ENCODE results near the gene LAMA2. TPM values are rescaled to one million over a fixed set of nuclear protein-coding genes. Genes with fewer than 3 reads are reported as not detected.

The LAMA2 gene
- total and polyA plus RNA-seq, 5 donors from 2014 or later: 0.06 to 0.47 (median 0.09) TPM

DNA sequence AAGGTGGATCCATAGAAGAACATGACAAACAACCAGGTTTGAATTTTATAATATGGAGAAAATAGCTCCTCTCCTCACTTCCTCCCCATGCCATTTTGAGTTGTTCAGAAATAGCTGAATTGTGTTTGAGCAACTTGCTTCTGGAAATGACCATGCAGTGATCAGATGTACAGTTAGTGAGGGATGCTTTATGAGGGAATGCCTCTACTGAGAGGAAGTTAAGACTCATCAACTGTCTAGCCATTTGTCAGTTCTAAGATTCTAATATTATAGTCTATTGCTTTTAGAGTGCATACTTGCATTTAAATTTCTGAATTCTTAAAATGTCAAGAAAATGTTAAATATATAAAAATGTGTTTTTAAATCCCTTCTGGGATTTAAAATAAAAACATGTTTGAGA, 3.8 kb downstream of the LAMA2 start:
- DNase-seq: no peak
- Histone ChIP-seq H3K4me3 (ENCODE audit: low read depth, low read length) (no peak overlapping the region), H3K9me3 (ENCODE audit: control insufficient read depth in 2 of 2, low read length in 2 of 2) (no peaks in the 10 kb centered on the region), H3K27me3 (ENCODE audit: control insufficient read depth, insufficient read depth, low read length) (no peaks in the 10 kb centered on the region), H3K27ac (ENCODE audit: insufficient read depth, low read length, poor library complexity, severe bottlenecking) (no peak overlapping the region), H3K36me3 (ENCODE audit: control insufficient read depth, insufficient read depth, low read length) (no peaks in the 10 kb centered on the region), H3K4me1 (ENCODE audit: control insufficient read depth, insufficient read depth, low read length, poor library complexity, severe bottlenecking) (no peaks in the 10 kb centered on the region)
- Mint-ChIP-seq H3K27me3 (peaks cover 15% of the 10 kb centered on the region), H3K36me3 (no peaks in the 10 kb centered on the region), H3K4me1 (peaks cover 0 to 4% (median under 1%) of the 10 kb centered on the region in 4 donors), H3K4me3 (no peak overlapping the region), H3K27ac (no peak overlapping the region), H3K9me3 (peaks cover 0 to 4% (median 0%) of the 10 kb centered on the region in 7 donors)
- ATAC-seq (ENCODE audit: low read depth in 2 of 2): no peak

DNA sequence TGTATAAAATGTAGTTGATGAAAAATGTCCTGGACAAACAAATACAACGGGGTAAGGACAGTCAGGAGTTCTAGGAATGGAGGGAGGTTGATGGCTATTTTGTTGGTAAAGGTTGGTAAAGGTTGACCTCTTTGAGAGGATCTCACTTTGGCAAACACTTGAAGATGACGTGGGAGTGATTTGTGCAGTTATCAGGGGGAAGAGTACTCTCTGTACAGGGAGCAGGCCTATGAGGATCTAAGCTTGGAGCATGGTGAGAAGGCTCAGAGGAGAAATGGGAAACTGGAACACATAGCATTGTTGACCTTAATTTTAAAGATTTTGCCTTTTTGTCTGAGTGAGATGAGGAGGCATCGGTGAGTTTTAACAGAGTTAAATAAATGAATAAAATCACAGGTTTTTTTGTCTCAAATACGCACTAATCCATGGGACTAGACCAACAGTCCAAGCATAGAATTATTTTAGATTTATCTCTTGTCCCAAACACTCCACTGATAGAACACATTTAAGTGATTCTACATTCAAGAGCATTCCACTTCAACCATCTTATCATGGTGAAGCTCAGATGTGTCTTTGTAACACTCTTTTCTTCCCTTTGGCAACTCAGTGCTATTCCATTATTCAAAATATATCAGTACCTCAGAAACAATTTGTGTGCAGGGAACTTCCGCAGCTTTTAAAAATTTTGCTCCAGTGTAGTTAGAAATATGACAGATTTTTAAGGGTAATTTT, 5.7 kb downstream of the LAMA2 start:
- Mint-ChIP-seq H3K36me3 (no peaks in the 10 kb centered on the region), H3K4me3 (no peak overlapping the region), H3K9me3 (peaks cover 0 to 4% (median 0%) of the 10 kb centered on the region in 7 donors), H3K4me1 (no peaks in the 10 kb centered on the region), H3K27me3 (peaks cover 5% of the 10 kb centered on the region), H3K27ac (no peak overlapping the region)
- Histone ChIP-seq H3K36me3 (ENCODE audit: control insufficient read depth, insufficient read depth, low read length) (no peaks in the 10 kb centered on the region), H3K27me3 (ENCODE audit: control insufficient read depth, insufficient read depth, low read length) (no peaks in the 10 kb centered on the region), H3K4me3 (ENCODE audit: low read depth, low read length) (no peak overlapping the region), H3K27ac (ENCODE audit: insufficient read depth, low read length, poor library complexity, severe bottlenecking) (no peak overlapping the region), H3K9me3 (ENCODE audit: control insufficient read depth in 2 of 2, low read length in 2 of 2) (no peaks in the 10 kb centered on the region), H3K4me1 (ENCODE audit: control insufficient read depth, insufficient read depth, low read length, poor library complexity, severe bottlenecking) (no peaks in the 10 kb centered on the region)
- ATAC-seq (ENCODE audit: low read depth in 2 of 2) (no peak), DNase-seq (no peak)

DNA sequence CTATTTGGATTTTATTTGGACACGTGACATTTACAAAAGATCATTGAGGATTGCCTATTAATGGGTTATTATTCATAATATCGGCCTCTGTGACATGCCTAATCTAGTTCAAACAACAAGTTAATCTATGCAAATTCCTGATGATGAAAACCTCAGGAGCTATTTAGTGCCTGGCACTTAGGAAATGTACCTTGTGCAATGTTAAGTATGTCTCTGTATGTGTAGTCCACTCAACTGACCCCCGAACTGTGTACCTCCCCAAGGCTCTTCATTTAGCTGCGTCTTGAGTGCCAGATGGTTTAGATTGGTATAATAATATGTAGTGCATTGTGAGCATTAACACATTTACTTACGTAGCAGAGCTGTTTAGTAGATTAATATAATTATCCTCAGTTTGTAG, 6.9 kb downstream of the LAMA2 start:
- Mint-ChIP-seq H3K4me1 (no peaks in the 10 kb centered on the region), H3K27me3 (peaks cover under 1% of the 10 kb centered on the region), H3K9me3 (peaks cover 0 to 4% (median 0%) of the 10 kb centered on the region in 7 donors), H3K4me3 (no peak overlapping the region), H3K27ac (no peak overlapping the region), H3K36me3 (no peaks in the 10 kb centered on the region)
- ATAC-seq (ENCODE audit: low read depth in 2 of 2) (no peak), DNase-seq (no peak)
- no peaks in the 10 kb centered on the region for H3K9me3 ChIP-seq (ENCODE audit: control insufficient read depth in 2 of 2, low read length in 2 of 2)
- no peaks in the 10 kb centered on the region for H3K27me3 ChIP-seq (ENCODE audit: control insufficient read depth, insufficient read depth, low read length)
- H3K27ac ChIP-seq (ENCODE audit: insufficient read depth, low read length, poor library complexity, severe bottlenecking): no peak overlapping the region
- no peaks in the 10 kb centered on the region for H3K36me3 ChIP-seq (ENCODE audit: control insufficient read depth, insufficient read depth, low read length)
- no peak overlapping the region for H3K4me3 ChIP-seq (ENCODE audit: low read depth, low read length)
- H3K4me1 ChIP-seq (ENCODE audit: control insufficient read depth, insufficient read depth, low read length, poor library complexity, severe bottlenecking): no peaks in the 10 kb centered on the region

DNA sequence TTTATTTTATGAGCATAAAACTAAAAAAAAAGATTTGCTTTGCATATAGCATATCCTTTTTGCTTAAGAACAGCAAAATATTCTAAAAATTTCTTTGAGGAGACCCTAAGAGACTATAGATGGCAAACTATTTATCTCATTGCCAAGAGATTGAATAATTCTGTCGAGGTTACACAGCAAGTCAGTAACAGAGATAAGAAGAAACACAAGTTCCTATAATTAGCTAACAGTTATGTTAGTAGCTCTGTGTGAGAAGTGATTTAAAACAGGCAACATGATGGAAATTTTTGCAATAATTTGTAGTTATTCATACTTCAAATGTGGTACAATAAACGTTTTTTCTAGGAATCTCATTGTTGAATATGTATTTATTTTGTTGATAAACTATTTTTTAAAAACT, 9.1 kb downstream of the LAMA2 start:
- no peaks in the 10 kb centered on the region for H3K27me3 Mint-ChIP-seq
- Histone ChIP-seq H3K4me3 (ENCODE audit: low read depth, low read length) (no peak overlapping the region), H3K9me3 (ENCODE audit: control insufficient read depth in 2 of 2, low read length in 2 of 2) (no peaks in the 10 kb centered on the region), H3K36me3 (ENCODE audit: control insufficient read depth, insufficient read depth, low read length) (no peaks in the 10 kb centered on the region), H3K27me3 (ENCODE audit: control insufficient read depth, insufficient read depth, low read length) (no peaks in the 10 kb centered on the region), H3K27ac (ENCODE audit: insufficient read depth, low read length, poor library complexity, severe bottlenecking) (no peak overlapping the region), H3K4me1 (ENCODE audit: control insufficient read depth, insufficient read depth, low read length, poor library complexity, severe bottlenecking) (no peaks in the 10 kb centered on the region)
- no peak for DNase-seq
- no peak overlapping the region for H3K27ac Mint-ChIP-seq
- H3K36me3 Mint-ChIP-seq: no peaks in the 10 kb centered on the region
- ATAC-seq (ENCODE audit: low read depth in 2 of 2): no peak
- no peak overlapping the region for H3K4me3 Mint-ChIP-seq
- peaks cover 0 to 7% (median 0%) of the 10 kb centered on the region in 7 donors for H3K9me3 Mint-ChIP-seq
- H3K4me1 Mint-ChIP-seq: no peaks in the 10 kb centered on the region

DNA sequence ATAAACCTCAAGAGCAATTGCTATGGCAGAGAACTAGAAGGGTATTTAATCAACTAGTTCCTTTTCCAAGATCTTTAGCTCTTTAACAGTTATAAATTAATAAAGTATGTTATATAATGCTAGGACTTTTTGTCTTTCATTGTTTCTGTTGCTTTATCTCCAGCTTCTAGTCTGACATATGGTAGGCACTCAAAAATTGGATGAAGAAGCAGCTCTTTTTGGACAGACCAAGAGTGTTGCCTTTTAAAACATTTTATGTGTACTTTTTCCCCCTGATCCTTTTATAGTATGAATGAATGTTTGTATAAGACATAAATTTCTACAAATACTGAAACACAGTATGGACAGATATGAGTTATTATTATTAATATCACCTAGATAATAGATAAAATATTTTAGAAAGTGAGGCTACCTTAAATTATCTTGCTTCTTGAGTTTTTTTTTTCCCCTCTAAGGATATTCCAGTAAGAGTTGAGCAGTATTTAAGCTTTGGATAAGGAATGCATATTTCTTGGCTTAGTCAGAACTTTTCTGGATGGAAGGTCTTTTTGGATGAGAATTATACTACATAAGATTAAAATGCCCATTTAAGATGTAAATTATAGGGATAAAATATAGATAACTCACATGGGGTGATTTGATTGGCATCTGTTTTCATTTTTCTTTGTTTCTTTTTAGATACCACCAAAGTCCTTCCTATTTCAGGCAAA, 16.6 kb downstream of the LAMA2 start:
- Histone ChIP-seq H3K9me3 (ENCODE audit: control insufficient read depth in 2 of 2, low read length in 2 of 2) (no peaks in the 10 kb centered on the region), H3K27me3 (ENCODE audit: control insufficient read depth, insufficient read depth, low read length) (no peaks in the 10 kb centered on the region), H3K27ac (ENCODE audit: insufficient read depth, low read length, poor library complexity, severe bottlenecking) (no peak overlapping the region), H3K36me3 (ENCODE audit: control insufficient read depth, insufficient read depth, low read length) (no peaks in the 10 kb centered on the region), H3K4me3 (ENCODE audit: low read depth, low read length) (no peak overlapping the region), H3K4me1 (ENCODE audit: control insufficient read depth, insufficient read depth, low read length, poor library complexity, severe bottlenecking) (no peaks in the 10 kb centered on the region)
- no peak for DNase-seq
- ATAC-seq (ENCODE audit: low read depth in 2 of 2): no peak
- H3K4me1 Mint-ChIP-seq: no peaks in the 10 kb centered on the region
- no peak overlapping the region for H3K4me3 Mint-ChIP-seq
- peaks cover 0 to 4% (median 0%) of the 10 kb centered on the region in 7 donors for H3K9me3 Mint-ChIP-seq
- peaks cover 8% of the 10 kb centered on the region for H3K27me3 Mint-ChIP-seq
- H3K36me3 Mint-ChIP-seq: no peaks in the 10 kb centered on the region
- H3K27ac Mint-ChIP-seq: no peak overlapping the region

DNA sequence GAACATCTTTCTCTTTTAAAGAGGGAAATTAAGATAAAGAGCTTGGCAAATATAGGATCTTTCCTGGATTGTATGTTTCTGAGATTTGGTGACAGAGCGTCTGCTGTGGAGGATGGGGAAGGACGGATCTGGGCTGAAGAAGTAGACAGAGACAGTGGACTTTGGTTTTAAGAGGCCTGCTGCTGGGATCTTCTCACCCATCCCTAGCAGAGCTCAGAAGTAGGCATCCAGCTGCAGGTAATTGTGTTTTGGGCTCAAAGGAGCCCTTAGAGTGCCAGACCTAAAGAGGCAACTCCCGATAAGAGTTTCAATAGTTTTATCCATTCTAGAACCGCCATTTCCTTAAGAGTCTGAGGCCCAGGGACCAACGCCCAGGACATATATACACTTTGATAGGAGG, 20.8 kb downstream of the LAMA2 start:
- Histone ChIP-seq H3K9me3 (ENCODE audit: control insufficient read depth in 2 of 2, low read length in 2 of 2) (no peaks in the 10 kb centered on the region), H3K27ac (ENCODE audit: insufficient read depth, low read length, poor library complexity, severe bottlenecking) (no peak overlapping the region), H3K4me3 (ENCODE audit: low read depth, low read length) (no peak overlapping the region), H3K36me3 (ENCODE audit: control insufficient read depth, insufficient read depth, low read length) (no peaks in the 10 kb centered on the region), H3K27me3 (ENCODE audit: control insufficient read depth, insufficient read depth, low read length) (no peaks in the 10 kb centered on the region), H3K4me1 (ENCODE audit: control insufficient read depth, insufficient read depth, low read length, poor library complexity, severe bottlenecking) (no peaks in the 10 kb centered on the region)
- Mint-ChIP-seq H3K9me3 (peaks cover 0 to 3% (median 0%) of the 10 kb centered on the region in 7 donors), H3K4me1 (no peaks in the 10 kb centered on the region), H3K4me3 (no peak overlapping the region), H3K36me3 (no peaks in the 10 kb centered on the region), H3K27me3 (peaks cover 4% of the 10 kb centered on the region), H3K27ac (no peak overlapping the region)
- ATAC-seq (ENCODE audit: low read depth in 2 of 2): no peak
- DNase-seq: no peak

DNA sequence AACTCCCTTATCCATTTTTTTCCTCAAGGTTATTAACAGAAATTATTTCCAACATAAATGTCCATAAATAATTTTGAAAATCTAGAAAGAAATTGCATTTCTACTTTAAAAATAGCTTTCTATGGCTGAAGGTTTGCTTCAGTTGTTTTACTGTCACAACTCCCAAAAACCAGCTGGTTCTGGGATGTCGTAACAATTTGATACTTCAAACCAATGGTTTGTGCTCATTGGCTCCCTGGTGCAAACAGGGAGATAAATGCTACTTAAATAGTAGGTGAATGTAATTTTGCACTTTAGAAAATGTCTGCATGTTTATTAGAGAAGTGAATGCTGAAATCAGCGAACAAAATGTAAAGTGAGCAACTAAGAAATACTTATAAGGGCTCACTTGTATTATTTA, 31.1 kb downstream of the LAMA2 start:
- H3K27me3 Mint-ChIP-seq: no peaks in the 10 kb centered on the region
- DNase-seq (no peak), ATAC-seq (ENCODE audit: low read depth in 2 of 2) (no peak)
- Histone ChIP-seq H3K9me3 (ENCODE audit: control insufficient read depth in 2 of 2, low read length in 2 of 2) (no peaks in the 10 kb centered on the region), H3K36me3 (ENCODE audit: control insufficient read depth, insufficient read depth, low read length) (no peaks in the 10 kb centered on the region), H3K4me3 (ENCODE audit: low read depth, low read length) (no peak overlapping the region), H3K4me1 (ENCODE audit: control insufficient read depth, insufficient read depth, low read length, poor library complexity, severe bottlenecking) (no peaks in the 10 kb centered on the region), H3K27me3 (ENCODE audit: control insufficient read depth, insufficient read depth, low read length) (no peaks in the 10 kb centered on the region), H3K27ac (ENCODE audit: insufficient read depth, low read length, poor library complexity, severe bottlenecking) (no peak overlapping the region)
- H3K36me3 Mint-ChIP-seq: no peaks in the 10 kb centered on the region
- peaks cover 0 to 2% (median 0%) of the 10 kb centered on the region in 7 donors for H3K9me3 Mint-ChIP-seq
- H3K4me1 Mint-ChIP-seq: no peaks in the 10 kb centered on the region
- no peak overlapping the region for H3K4me3 Mint-ChIP-seq
- no peak overlapping the region for H3K27ac Mint-ChIP-seq

DNA sequence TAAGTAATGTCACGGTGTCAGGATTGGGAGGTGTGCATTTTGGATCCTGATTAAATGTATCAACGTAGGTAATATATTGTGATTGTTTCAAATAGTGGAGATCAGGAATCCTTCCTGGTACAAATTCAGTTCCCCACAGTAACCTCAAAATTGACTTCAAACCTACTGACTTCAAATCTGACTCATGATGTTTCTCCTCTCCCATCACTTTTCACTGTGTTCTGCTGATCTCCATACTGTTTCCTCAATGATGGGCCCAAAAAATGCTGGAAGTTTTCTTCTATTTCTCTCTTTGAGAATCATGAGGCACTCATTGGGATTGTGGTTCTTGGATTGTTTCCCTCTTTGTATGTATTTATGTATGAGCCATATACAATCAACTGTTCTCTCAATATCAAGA, 35.9 kb downstream of the LAMA2 start:
- ATAC-seq (ENCODE audit: low read depth in 2 of 2) (no peak), DNase-seq (no peak)
- Mint-ChIP-seq H3K4me3 (no peak overlapping the region), H3K36me3 (no peaks in the 10 kb centered on the region), H3K27me3 (no peaks in the 10 kb centered on the region), H3K27ac (no peak overlapping the region), H3K9me3 (peaks cover 0 to 7% (median 0%) of the 10 kb centered on the region in 7 donors), H3K4me1 (no peaks in the 10 kb centered on the region)
- H3K27me3 ChIP-seq (ENCODE audit: control insufficient read depth, insufficient read depth, low read length): no peaks in the 10 kb centered on the region
- no peak overlapping the region for H3K27ac ChIP-seq (ENCODE audit: insufficient read depth, low read length, poor library complexity, severe bottlenecking)
- H3K36me3 ChIP-seq (ENCODE audit: control insufficient read depth, insufficient read depth, low read length): no peaks in the 10 kb centered on the region
- no peaks in the 10 kb centered on the region for H3K4me1 ChIP-seq (ENCODE audit: control insufficient read depth, insufficient read depth, low read length, poor library complexity, severe bottlenecking)
- no peak overlapping the region for H3K4me3 ChIP-seq (ENCODE audit: low read depth, low read length)
- H3K9me3 ChIP-seq (ENCODE audit: control insufficient read depth in 2 of 2, low read length in 2 of 2): no peaks in the 10 kb centered on the region
